Mesenchymal stem cell (in vitro differentiated cells and primary cell): Measurements from ENCODE around the gene NPPC.

Source experiments
- DNase-seq: peaks from one replicate; pipeline ENCODE4 v3.0.0-alpha.2; 2013
- H2AFZ ChIP-seq: one replicate; pipeline ENCODE4 v1.6.1; 2013; ENCODE audit warnings: low read depth, mild to moderate bottlenecking, control low read depth, inconsistent platforms, low read length, moderate library complexity
- H2AK5ac ChIP-seq: 2 replicates; pipeline ENCODE4 v1.6.1; 2013; ENCODE audit warnings: low read length, moderate library complexity, mild to moderate bottlenecking, inconsistent platforms; ENCODE audit not compliant: severe bottlenecking
- H2BK120ac ChIP-seq: one replicate; pipeline ENCODE4 v1.6.1; 2013; ENCODE audit warnings: low read depth, mild to moderate bottlenecking, inconsistent platforms, low read length, moderate library complexity
- H2BK12ac ChIP-seq, 2 experiments: one replicate each; pipeline ENCODE4 v1.6.1; 2013; ENCODE audit warnings: inconsistent platforms in 2 of 2, low read length in 2 of 2, mild to moderate bottlenecking in 2 of 2, moderate library complexity in 2 of 2, control low read depth in 1 of 2
- H2BK15ac ChIP-seq: one replicate; pipeline ENCODE4 v1.6.1; 2013; ENCODE audit warnings: mild to moderate bottlenecking, low read depth, inconsistent platforms; ENCODE audit not compliant: poor library complexity, severe bottlenecking
- H2BK5ac ChIP-seq: 2 replicates; pipeline ENCODE4 v1.6.1; 2013; ENCODE audit warnings: low read depth, mild to moderate bottlenecking, low read length, control low read depth, inconsistent platforms; ENCODE audit not compliant: poor library complexity, severe bottlenecking
- H3K14ac ChIP-seq, 2 experiments: one replicate each; pipeline ENCODE4 v1.6.1; 2013; ENCODE audit warnings: inconsistent platforms in 2 of 2, low read length in 2 of 2, control low read depth in 1 of 2, mild to moderate bottlenecking in 1 of 2, moderate library complexity in 1 of 2
- H3K18ac ChIP-seq, 2 experiments: one replicate each; pipeline ENCODE4 v1.6.1; 2013; ENCODE audit warnings: inconsistent platforms in 2 of 2, low read length in 2 of 2, control low read depth in 1 of 2, low read depth in 1 of 2, mild to moderate bottlenecking in 1 of 2
- H3K23ac ChIP-seq, 2 experiments: one replicate each; pipeline ENCODE4 v1.6.1; 2013; ENCODE audit warnings: inconsistent platforms in 2 of 2, low read length in 2 of 2, mild to moderate bottlenecking in 2 of 2, moderate library complexity in 2 of 2, control low read depth in 1 of 2
- H3K27ac ChIP-seq: 2 replicates; pipeline ENCODE4 v1.5.1; 2013; ENCODE audit warnings: mild to moderate bottlenecking, moderate library complexity, low read length, control low read depth, inconsistent platforms; ENCODE audit not compliant: poor library complexity, severe bottlenecking
- H3K27me3 ChIP-seq, 2 experiments: 2 replicates each; pipeline versions ENCODE4 v1.6.1 to v1.7.0; 2013; ENCODE audit warnings: low read length in 2 of 2, mild to moderate bottlenecking in 2 of 2, moderate library complexity in 2 of 2, control low read depth in 1 of 2, inconsistent platforms in 1 of 2; ENCODE audit not compliant: control insufficient read depth in 1 of 2, insufficient read depth in 1 of 2
- H3K36me3 ChIP-seq, 2 experiments: 2 replicates each; pipeline versions ENCODE4 v1.6.1 to v1.7.0; 2013; ENCODE audit warnings: low read length in 2 of 2, control low read depth in 1 of 2, inconsistent platforms in 1 of 2, low read depth in 1 of 2, mild to moderate bottlenecking in 1 of 2; ENCODE audit not compliant: insufficient read depth in 2 of 2, control insufficient read depth in 1 of 2
- H3K4ac ChIP-seq, 2 experiments: one replicate each; pipeline ENCODE4 v1.6.1; 2013; ENCODE audit warnings: inconsistent platforms in 2 of 2, low read length in 2 of 2, mild to moderate bottlenecking in 2 of 2, moderate library complexity in 2 of 2, control low read depth in 1 of 2, low read depth in 1 of 2
- H3K4me1 ChIP-seq: 2 replicates; pipeline ENCODE4 v1.6.1; 2013; ENCODE audit warnings: low read depth, low read length, control low read depth; ENCODE audit not compliant: control insufficient read depth, insufficient read depth
- H3K4me2 ChIP-seq: 2 replicates; pipeline ENCODE4 v1.6.1; 2013; ENCODE audit warnings: low read length, mild to moderate bottlenecking, inconsistent platforms; ENCODE audit not compliant: poor library complexity, severe bottlenecking
- H3K4me3 ChIP-seq, 2 experiments: 2 replicates each; pipeline versions ENCODE4 v1.5.1 to v1.7.0; 2013; ENCODE audit warnings: low read length in 2 of 2, mild to moderate bottlenecking in 2 of 2, control low read depth in 1 of 2, low read depth in 1 of 2; ENCODE audit not compliant: insufficient read depth in 1 of 2
- H3K79me1 ChIP-seq: replicated peaks from 2 replicates; pipeline ENCODE4 v1.6.1; 2013; ENCODE audit warnings: mild to moderate bottlenecking, control low read depth, low read length, inconsistent platforms; ENCODE audit not compliant: poor library complexity, severe bottlenecking
- H3K9ac ChIP-seq: 2 replicates; pipeline ENCODE4 v1.7.0; 2013; ENCODE audit warnings: mild to moderate bottlenecking, low read length, moderate library complexity
- H3K9me3 ChIP-seq: 2 replicates; pipeline ENCODE4 v1.7.0; 2013; ENCODE audit warnings: mild to moderate bottlenecking, low read length; ENCODE audit not compliant: control insufficient read depth
- H4K8ac ChIP-seq: one replicate; pipeline ENCODE4 v1.6.1; 2013; ENCODE audit warnings: inconsistent platforms, mild to moderate bottlenecking, low read length, moderate library complexity
- H4K91ac ChIP-seq: one replicate; pipeline ENCODE4 v1.6.1; 2013; ENCODE audit warnings: mild to moderate bottlenecking, low read length, inconsistent platforms
- WGBS: methylation state at CpG from one replicate; pipeline ENCODE4 v1.1.7; 2013; ENCODE audit warnings: mixed read lengths; 5-methylcytosine and 5-hydroxymethylcytosine counted together

Gene NPPC

DNA sequence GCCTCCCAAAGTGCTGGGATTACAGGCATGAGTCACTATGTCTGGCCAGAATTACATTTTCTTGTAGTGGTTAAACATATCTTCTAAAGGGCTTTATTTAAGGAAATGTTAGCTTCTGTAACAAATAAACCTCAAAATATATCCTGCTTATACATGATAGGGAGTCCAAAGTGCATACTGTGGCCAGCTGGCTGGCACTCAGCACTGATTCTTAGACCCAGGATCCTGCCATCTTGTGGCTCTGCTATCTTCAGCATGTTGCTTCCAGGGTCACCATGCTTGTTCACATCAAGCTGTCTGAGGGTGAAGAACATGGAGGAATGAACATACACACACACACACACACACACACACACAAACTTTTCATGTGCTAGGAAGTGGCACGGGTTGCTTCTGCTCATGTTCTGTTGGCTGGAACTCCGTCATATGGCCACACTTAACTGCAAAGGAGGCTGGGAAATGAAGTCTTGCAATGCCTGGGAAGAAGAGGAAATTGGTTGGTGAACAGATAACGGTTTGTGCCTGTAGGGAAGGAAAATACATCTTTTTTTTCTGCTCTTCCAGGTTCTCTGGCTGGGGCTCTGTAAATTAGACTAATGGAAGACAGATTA is 40.0 kb downstream of the NPPC start:
- no peak overlapping the region for H3K23ac ChIP-seq
- H4K8ac ChIP-seq, result no peak overlapping the region

DNA sequence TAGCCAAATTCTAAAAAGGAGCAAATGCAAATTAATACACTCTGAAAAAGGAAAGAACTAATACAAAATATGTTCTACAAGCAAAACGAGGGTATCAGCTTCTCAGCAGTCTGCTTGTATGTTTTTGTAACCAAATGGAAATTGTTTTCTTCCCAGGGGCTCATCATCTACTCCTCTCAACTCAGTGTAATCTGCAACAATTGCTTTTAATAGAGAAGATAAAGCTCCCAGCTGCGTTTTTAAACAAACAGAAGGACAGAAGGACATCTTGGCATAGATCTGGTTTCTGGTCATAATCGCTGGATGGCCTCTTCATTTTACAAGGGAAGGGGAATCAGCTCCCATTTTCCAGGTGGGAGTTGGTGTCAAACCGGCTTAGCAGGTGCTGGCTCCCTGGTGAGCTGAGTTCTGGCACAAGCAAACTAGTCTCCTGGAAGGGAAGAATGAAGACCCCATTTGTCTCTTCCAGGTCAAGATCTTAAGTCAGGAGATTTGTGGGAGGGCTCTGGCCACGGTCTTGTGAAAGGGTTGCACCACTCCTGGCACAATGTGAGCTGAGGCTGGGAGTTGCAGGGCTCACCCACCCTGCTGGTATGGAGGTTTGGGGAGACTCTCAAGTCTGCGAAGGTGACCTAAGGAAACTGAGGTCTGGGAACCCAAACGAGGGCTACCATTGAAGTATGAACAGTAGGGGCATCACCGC is 41.6 kb downstream of the NPPC start:
- no peaks in the 10 kb centered on the region for H3K36me3 ChIP-seq
- no peak for DNase-seq

More for the DNA sequence above, 40.0 kb downstream of the NPPC start:
- no peak overlapping the region for H3K18ac ChIP-seq
- no peak overlapping the region for H4K91ac ChIP-seq
- H2AK5ac ChIP-seq, result no peak overlapping the region
- H3K9me3 ChIP-seq, result peaks cover 5% of the 10 kb centered on the region
- H3K4me3 ChIP-seq, result no peak overlapping the region
- no peaks in the 10 kb centered on the region for H3K4me1 ChIP-seq
- H3K36me3 ChIP-seq, result no peaks in the 10 kb centered on the region
- no peak overlapping the region for H3K27ac ChIP-seq
- H3K27me3 ChIP-seq, result peaks cover 28 to 74% of the 10 kb centered on the region in 2 experiments
- H2BK12ac ChIP-seq, result no peak overlapping the region
- no peak overlapping the region for H2BK15ac ChIP-seq
- no peaks in the 10 kb centered on the region for H3K79me1 ChIP-seq
- no peak overlapping the region for H2BK120ac ChIP-seq
- WGBS, result 74% methylated on average over 3 of the region's 3 CpGs
- H2AFZ ChIP-seq, result no peak overlapping the region
- no peak for DNase-seq
- no peak overlapping the region for H3K4me2 ChIP-seq
- H3K9ac ChIP-seq, result no peak overlapping the region
- H3K4ac ChIP-seq, result no peak overlapping the region
- H3K14ac ChIP-seq, result no peak overlapping the region
- H2BK5ac ChIP-seq, result no peak overlapping the region

DNA sequence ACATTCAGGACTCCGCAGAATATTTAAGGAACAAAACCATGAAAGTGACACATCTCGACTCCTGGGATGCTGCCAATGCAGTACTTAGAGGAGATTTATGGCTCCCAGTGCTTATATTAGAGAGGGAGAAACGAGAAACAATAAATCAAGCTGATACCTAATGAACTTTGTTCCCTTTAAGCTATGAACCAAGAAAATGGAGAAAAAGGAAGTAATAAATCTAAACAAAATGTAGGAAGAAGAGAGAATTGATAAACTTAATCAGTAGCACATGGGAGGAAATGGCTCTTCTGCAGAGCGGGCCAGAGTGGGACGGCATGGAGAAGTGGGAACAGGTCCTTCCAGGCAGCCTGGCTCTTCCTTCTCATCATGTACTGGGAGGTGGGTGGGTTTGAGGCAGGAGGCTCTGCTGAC is 42.7 kb downstream of the NPPC start:
- Histone ChIP-seq H3K18ac (peak overlapping the region in 1 of 2 experiments; percentile 28), H3K9me3 (peaks cover 5% of the 10 kb centered on the region), H3K4me1 (peaks cover 1% of the 10 kb centered on the region), H2AFZ (no peak overlapping the region), H4K91ac (no peak overlapping the region), H3K4ac (no peak overlapping the region), H2BK120ac (no peak overlapping the region), H3K4me2 (no peak overlapping the region), H2AK5ac (no peak overlapping the region), H3K14ac (no peak overlapping the region), H3K79me1 (no peaks in the 10 kb centered on the region), H4K8ac (no peak overlapping the region), H3K27ac (no peak overlapping the region), H3K4me3 (no peak overlapping the region), H2BK15ac (no peak overlapping the region), H3K36me3 (no peaks in the 10 kb centered on the region), H2BK12ac (no peak overlapping the region), H3K9ac (no peak overlapping the region), H2BK5ac (no peak overlapping the region), H3K23ac (no peak overlapping the region), H3K27me3 (peaks cover 23 to 66% of the 10 kb centered on the region in 2 experiments)
- peak; percentile 51 for DNase-seq
- under 1% methylated on average over 4 of the region's 5 CpGs for WGBS

More for the DNA sequence above, 41.6 kb downstream of the NPPC start:
- no peak overlapping the region for H4K91ac ChIP-seq
- peaks cover 5% of the 10 kb centered on the region for H3K9me3 ChIP-seq
- H2AK5ac ChIP-seq, result no peak overlapping the region
- H2BK12ac ChIP-seq, result no peak overlapping the region
- WGBS, result 82% methylated on average over 7 of the region's 8 CpGs
- H3K9ac ChIP-seq, result no peak overlapping the region
- H3K14ac ChIP-seq, result no peak overlapping the region
- no peak overlapping the region for H3K4ac ChIP-seq
- no peak overlapping the region for H2AFZ ChIP-seq
- no peaks in the 10 kb centered on the region for H3K79me1 ChIP-seq
- no peak overlapping the region for H2BK120ac ChIP-seq
- no peak overlapping the region for H2BK15ac ChIP-seq
- no peak overlapping the region for H3K27ac ChIP-seq
- H3K27me3 ChIP-seq, result peaks cover 23 to 71% of the 10 kb centered on the region in 2 experiments
- no peak overlapping the region for H2BK5ac ChIP-seq
- H3K23ac ChIP-seq, result no peak overlapping the region
- no peak overlapping the region for H3K18ac ChIP-seq
- no peak overlapping the region for H4K8ac ChIP-seq
- H3K4me3 ChIP-seq, result no peak overlapping the region
- H3K4me1 ChIP-seq, result peaks cover 1% of the 10 kb centered on the region
- no peak overlapping the region for H3K4me2 ChIP-seq

DNA sequence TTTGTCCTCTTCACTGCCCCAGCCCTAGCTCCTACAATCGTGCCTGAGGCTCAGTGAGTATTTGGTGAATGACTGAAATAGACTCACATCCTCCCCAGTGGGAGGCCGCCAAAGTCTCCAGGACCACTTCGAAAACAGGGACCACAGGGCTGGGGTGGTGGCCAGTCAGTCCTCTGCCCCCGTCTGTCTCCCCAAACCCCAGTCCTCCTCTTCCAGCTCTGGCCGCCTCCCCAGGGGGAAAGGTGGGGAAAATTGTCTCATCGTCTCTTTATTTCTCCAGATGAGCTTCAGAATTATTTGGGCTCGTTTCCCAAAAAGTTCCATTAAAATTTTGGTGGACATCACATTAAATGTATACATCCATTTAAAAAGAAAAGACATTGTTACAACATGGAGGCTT is 43.5 kb downstream of the NPPC start:
- no peak overlapping the region for H4K8ac ChIP-seq
- peaks cover 23 to 72% of the 10 kb centered on the region in 2 experiments for H3K27me3 ChIP-seq
- H3K9me3 ChIP-seq, result peaks cover 5% of the 10 kb centered on the region
- H3K18ac ChIP-seq, result no peak overlapping the region
- no peak overlapping the region for H2BK120ac ChIP-seq
- H3K4ac ChIP-seq, result no peak overlapping the region
- 71% methylated on average over 4 of the region's 7 CpGs for WGBS
- peaks cover 5% of the 10 kb centered on the region for H3K4me1 ChIP-seq
- H3K14ac ChIP-seq, result no peak overlapping the region
- no peak for DNase-seq
- no peak overlapping the region for H3K4me2 ChIP-seq
- no peak overlapping the region for H4K91ac ChIP-seq
- H2BK5ac ChIP-seq, result no peak overlapping the region
- no peaks in the 10 kb centered on the region for H3K79me1 ChIP-seq
- H2AFZ ChIP-seq, result no peak overlapping the region
- no peak overlapping the region for H2BK12ac ChIP-seq
- H3K9ac ChIP-seq, result no peak overlapping the region
- no peaks in the 10 kb centered on the region for H3K36me3 ChIP-seq
- H2AK5ac ChIP-seq, result no peak overlapping the region
- no peak overlapping the region for H3K4me3 ChIP-seq
- no peak overlapping the region for H3K23ac ChIP-seq
- H2BK15ac ChIP-seq, result no peak overlapping the region
- no peak overlapping the region for H3K27ac ChIP-seq
